ENCODE results near the gene FAM149A.

The FAM149A gene

GRCh38 chr4:186104114-186104889 is at the start of gene FAM149A:
FAM149A (plus strand) TSS chr4:186104704.
- DNase-seq (ENCODE audit: low read depth, low spot score) = peak; percentile 35

GRCh38 chr4:186058253-186058979 is 46.1 kb upstream of the FAM149A start:
- no peak for DNase-seq (ENCODE audit: low read depth, low spot score)

GRCh38 chr4:186058980-186059316 is 45.6 kb upstream of the FAM149A start:
- DNase-seq (ENCODE audit: low read depth, low spot score) = no peak

- no peak for DNase-seq (ENCODE audit: low read depth, low spot score)
Observed at GRCh38 chr4:186061921-186062320, 42.6 kb upstream of the FAM149A start.

- DNase-seq (ENCODE audit: low read depth, low spot score) = peak; percentile 43
Observed at GRCh38 chr4:186067757-186068385, 36.6 kb upstream of the FAM149A start.

- peak; percentile 3 for DNase-seq (ENCODE audit: low read depth, low spot score)
Observed at GRCh38 chr4:186068581-186069348, 35.7 kb upstream of the FAM149A start, which contains the start of gene TLR3. TLR3 (plus strand) TSS chr4:186069156; CDS start chr4:186076620, 7,464 bp downstream.

- DNase-seq (ENCODE audit: low read depth, low spot score) = no peak
Observed at GRCh38 chr4:186069729-186070128, 34.8 kb upstream of the FAM149A start.

GRCh38 chr4:186072516-186072915 is 32.0 kb upstream of the FAM149A start:
- no peak for DNase-seq (ENCODE audit: low read depth, low spot score)

GRCh38 chr4:186074189-186074588 is 30.3 kb upstream of the FAM149A start:
- DNase-seq (ENCODE audit: low read depth, low spot score) = no peak

GRCh38 chr4:186078981-186079638 is 25.4 kb upstream of the FAM149A start:
- DNase-seq (ENCODE audit: low read depth, low spot score) = peak; percentile 89

GRCh38 chr4:186079694-186080093 is 24.8 kb upstream of the FAM149A start:
- peak; percentile 29 for DNase-seq (ENCODE audit: low read depth, low spot score)

- peak; percentile 84 for DNase-seq (ENCODE audit: low read depth, low spot score)
Observed at GRCh38 chr4:186081202-186081807, 23.2 kb upstream of the FAM149A start.

GRCh38 chr4:186082221-186082620 is 22.3 kb upstream of the FAM149A start:
- no peak for DNase-seq (ENCODE audit: low read depth, low spot score)

GRCh38 chr4:186088523-186088922 is 16.0 kb upstream of the FAM149A start:
- DNase-seq (ENCODE audit: low read depth, low spot score) = no peak

- DNase-seq (ENCODE audit: low read depth, low spot score) = no peak
Observed at GRCh38 chr4:186092296-186092695, 12.2 kb upstream of the FAM149A start.

GRCh38 chr4:186095406-186095805 is 9.1 kb upstream of the FAM149A start:
- DNase-seq (ENCODE audit: low read depth, low spot score) = no peak

GRCh38 chr4:186096681-186097165 is 7.8 kb upstream of the FAM149A start:
- no peak for DNase-seq (ENCODE audit: low read depth, low spot score)

GRCh38 chr4:186097386-186097785 is 7.1 kb upstream of the FAM149A start:
- no peak for DNase-seq (ENCODE audit: low read depth, low spot score)

- DNase-seq (ENCODE audit: low read depth, low spot score) = no peak
Observed at GRCh38 chr4:186102931-186103330, 1.6 kb upstream of the FAM149A start.

- DNase-seq (ENCODE audit: low read depth, low spot score) = no peak
Observed at GRCh38 chr4:186104890-186105646, 564 bp downstream of the FAM149A start.

Data from ELF-1 (cell line).